Breast epithelium (tissue), 3 donors: ENCODE measurements around the gene EHF.

Experiments
- POLR2A ChIP-seq: fragments of 450-650 bp; IDR thresholded peaks from one replicate; pipeline ENCODE4 v1.6.1; 2016; ENCODE audit warnings: antibody characterized with exemption, mild to moderate bottlenecking, moderate library complexity
- TF ChIP-seq, protein P1 (sequence below), 3 donors: fragments of 450-650 bp; IDR thresholded peaks; one replicate each; pipeline ENCODE4 v1.5.1; 2016 to 2017; ENCODE audit warnings: antibody characterized with exemption in 3 of 3, mild to moderate bottlenecking in 3 of 3, moderate library complexity in 3 of 3

DNA sequence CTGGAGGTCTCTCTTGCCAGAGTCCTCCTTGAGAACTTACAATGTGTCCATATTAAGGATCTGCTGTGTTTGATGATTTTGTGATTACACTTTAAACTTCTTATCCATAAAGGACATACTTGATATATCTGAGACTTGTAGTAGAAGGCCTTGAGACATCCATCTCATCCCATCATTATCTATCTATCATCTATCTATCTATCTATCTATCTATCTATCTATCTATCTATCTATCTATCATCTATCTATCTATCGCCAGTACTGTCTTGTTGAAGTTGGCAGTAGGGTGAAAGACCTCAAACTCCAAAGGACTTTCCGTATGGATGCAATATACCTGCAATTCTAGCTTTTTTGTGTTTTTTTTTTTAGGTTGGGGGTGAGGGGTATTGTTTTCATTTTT, 2.5 kb upstream of the EHF start:
- no peak for TF ChIP-seq POLR2A
- TF ChIP-seq, protein P1, sequence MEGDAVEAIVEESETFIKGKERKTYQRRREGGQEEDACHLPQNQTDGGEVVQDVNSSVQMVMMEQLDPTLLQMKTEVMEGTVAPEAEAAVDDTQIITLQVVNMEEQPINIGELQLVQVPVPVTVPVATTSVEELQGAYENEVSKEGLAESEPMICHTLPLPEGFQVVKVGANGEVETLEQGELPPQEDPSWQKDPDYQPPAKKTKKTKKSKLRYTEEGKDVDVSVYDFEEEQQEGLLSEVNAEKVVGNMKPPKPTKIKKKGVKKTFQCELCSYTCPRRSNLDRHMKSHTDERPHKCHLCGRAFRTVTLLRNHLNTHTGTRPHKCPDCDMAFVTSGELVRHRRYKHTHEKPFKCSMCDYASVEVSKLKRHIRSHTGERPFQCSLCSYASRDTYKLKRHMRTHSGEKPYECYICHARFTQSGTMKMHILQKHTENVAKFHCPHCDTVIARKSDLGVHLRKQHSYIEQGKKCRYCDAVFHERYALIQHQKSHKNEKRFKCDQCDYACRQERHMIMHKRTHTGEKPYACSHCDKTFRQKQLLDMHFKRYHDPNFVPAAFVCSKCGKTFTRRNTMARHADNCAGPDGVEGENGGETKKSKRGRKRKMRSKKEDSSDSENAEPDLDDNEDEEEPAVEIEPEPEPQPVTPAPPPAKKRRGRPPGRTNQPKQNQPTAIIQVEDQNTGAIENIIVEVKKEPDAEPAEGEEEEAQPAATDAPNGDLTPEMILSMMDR (IDR thresholded peaks at IDR 0.05), result no peak
